Stimulated activated memory B cell treated with anti-CD40 and anti-IgM and Interleukin-4, amounts not matched to agents 10 μg/mL and 1 μg/mL and 100 μg/mL, for 72 hours (primary cell): ENCODE results near the gene RAB1A.

Source experiments
- ATAC-seq: fragments of 150-1000 bp; cut with Tn5 transposase; 2 replicates; pipeline ENCODE4 v1.10.0; 2021
- H3K27ac Mint-ChIP-seq: one replicate; pipeline ENCODE4 v1.8.0; 2022; ENCODE audit warnings: mild to moderate bottlenecking, mixed read lengths
- H3K27me3 Mint-ChIP-seq: one replicate; pipeline ENCODE4 v1.8.0; 2022; ENCODE audit warnings: mixed read lengths
- H3K36me3 Mint-ChIP-seq: one replicate; pipeline ENCODE4 v1.8.0; 2022; ENCODE audit warnings: mixed read lengths
- H3K4me1 Mint-ChIP-seq: one replicate; pipeline ENCODE4 v1.8.0; 2022; ENCODE audit warnings: mixed read lengths
- H3K4me3 Mint-ChIP-seq: one replicate; pipeline ENCODE4 v1.8.0; 2022; ENCODE audit warnings: mild to moderate bottlenecking, moderate library complexity, mixed read lengths
- H3K9me3 Mint-ChIP-seq: one replicate; pipeline ENCODE4 v1.8.0; 2022; ENCODE audit warnings: mixed read lengths

Gene RAB1A

DNA sequence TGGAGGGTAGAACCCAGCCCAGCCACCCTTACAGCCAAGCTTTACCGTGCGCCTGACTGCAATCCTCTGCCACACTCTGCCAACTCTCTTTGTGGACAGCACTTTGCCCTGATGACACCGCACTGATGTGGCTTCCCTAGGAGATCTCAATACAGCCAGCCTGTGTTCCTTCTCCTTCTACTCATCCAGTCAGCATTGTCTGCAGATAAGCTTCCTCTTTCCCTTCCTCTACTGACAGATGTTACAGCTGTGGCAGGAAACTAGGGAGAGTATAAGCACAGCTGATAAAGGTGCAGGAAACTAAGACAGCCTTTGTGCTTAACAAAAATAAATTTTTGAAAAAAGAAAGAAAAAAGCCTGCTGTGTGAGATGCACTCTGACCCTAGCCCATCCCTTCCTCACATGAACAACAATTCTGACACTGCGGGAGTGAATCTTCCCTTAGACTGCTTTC, 48.6 kb downstream of the RAB1A start:
- Mint-ChIP-seq H3K36me3 (peaks cover 39% of the 10 kb centered on the region), H3K9me3 (no peaks in the 10 kb centered on the region), H3K27ac (no peak overlapping the region), H3K27me3 (no peaks in the 10 kb centered on the region), H3K4me3 (no peak overlapping the region), H3K4me1 (peaks cover 6% of the 10 kb centered on the region)
- ATAC-seq: no peak

DNA sequence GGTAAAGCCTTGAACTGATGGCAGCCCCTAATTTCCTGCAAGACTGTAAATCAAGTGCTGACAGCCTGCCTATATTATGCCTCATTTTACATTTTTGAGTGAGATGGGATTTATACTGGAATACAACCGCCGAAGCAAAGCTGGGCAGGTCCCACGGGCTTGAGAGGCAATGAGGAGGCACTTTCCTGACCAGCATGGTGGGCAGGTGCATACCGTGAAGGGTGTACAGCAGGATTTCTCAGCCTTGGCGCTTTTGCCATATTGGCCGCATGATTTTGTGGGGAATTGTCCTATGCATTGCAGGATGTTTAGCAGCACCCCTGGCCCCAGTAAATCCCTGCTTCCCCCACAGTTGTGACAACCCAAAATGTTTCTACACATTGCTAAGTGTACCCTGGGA, 50.9 kb downstream of the RAB1A start:
- H3K27ac Mint-ChIP-seq: no peak overlapping the region
- H3K4me3 Mint-ChIP-seq: no peak overlapping the region
- H3K4me1 Mint-ChIP-seq: peaks cover 6% of the 10 kb centered on the region
- no peak for ATAC-seq
- peaks cover 30% of the 10 kb centered on the region for H3K36me3 Mint-ChIP-seq
- H3K27me3 Mint-ChIP-seq: no peaks in the 10 kb centered on the region
- no peaks in the 10 kb centered on the region for H3K9me3 Mint-ChIP-seq

DNA sequence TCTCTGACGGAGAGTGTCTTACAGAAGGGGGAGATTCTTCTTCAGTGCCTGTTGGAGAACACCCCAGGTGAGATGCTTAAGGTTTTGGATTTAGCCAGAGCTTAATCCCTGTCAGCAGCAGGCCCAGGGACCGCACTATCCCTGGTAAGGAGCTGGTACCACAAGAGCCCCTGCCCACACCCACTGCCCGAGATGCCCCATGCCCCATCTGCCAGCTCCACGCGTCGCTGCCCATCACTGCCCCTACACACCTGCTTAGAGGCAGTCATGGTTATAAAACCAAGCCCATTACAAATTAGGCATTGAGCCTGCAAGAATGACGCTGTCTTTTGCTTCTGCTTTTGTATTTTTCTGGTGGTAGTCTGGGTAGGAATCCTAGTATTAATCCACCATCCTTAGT, 52.0 kb downstream of the RAB1A start:
- peak overlapping the region; percentile 44 for H3K27ac Mint-ChIP-seq
- no peak overlapping the region for H3K4me3 Mint-ChIP-seq
- H3K27me3 Mint-ChIP-seq: no peaks in the 10 kb centered on the region
- peaks cover 25% of the 10 kb centered on the region for H3K36me3 Mint-ChIP-seq
- ATAC-seq: no peak
- H3K4me1 Mint-ChIP-seq: peaks cover 7% of the 10 kb centered on the region
- no peaks in the 10 kb centered on the region for H3K9me3 Mint-ChIP-seq

DNA sequence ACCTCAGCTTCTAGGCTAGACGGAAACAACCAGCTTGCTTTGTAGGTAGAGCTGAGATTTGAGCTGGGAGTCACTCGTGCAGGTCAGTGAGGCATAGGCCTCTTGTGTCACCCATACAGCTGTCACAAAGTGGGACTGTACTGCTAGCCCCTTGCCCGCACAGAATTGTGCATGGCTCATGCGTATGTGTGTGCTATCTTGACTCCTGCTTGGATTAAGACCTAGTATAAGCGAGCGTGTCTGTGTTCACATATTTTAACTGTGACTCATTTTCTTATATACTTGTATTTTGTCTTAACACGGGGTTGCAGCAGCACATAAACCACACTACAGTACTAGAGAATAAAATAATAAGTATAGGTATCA, 53.6 kb downstream of the RAB1A start:
- no peak overlapping the region for H3K27ac Mint-ChIP-seq
- H3K36me3 Mint-ChIP-seq: peaks cover 22% of the 10 kb centered on the region
- H3K4me3 Mint-ChIP-seq: no peak overlapping the region
- H3K9me3 Mint-ChIP-seq: no peaks in the 10 kb centered on the region
- H3K27me3 Mint-ChIP-seq: no peaks in the 10 kb centered on the region
- peaks cover 17% of the 10 kb centered on the region for H3K4me1 Mint-ChIP-seq
- no peak for ATAC-seq

DNA sequence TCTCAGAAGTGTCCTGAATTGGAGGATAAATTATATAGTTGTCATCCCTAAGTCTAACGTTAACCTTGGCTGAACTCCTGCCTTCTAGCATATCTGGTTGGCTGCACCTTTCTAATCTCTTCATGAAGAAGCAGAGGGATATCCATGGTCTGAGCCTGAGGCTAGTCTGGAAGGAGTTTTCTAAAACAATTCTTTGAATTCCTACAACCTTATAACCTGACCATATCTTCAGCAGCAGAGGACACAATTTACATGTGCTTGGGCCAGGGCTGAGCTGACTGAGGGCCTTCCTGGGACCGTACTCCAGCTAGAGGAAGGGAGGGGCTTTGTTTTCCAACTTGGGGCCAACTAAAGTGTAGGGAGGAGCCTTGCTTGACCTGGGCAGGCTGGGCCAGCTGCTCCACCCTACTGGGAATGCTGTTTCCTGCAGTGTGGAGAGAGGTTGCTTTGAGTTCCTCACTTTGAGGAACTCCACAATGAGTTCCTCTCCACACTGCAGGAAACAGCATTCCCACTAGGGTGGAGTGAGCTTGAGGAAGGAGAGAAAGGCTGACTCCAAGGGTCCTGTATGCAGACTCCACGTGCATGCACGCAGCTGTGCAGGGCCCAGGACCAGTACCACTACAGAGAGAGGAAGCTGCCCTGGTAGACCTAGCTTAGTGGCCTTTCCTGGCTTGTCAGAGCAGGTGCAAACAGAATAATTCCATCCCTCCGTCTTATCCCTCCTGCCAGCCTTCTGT, 54.1 kb downstream of the RAB1A start:
- H3K27me3 Mint-ChIP-seq: no peaks in the 10 kb centered on the region
- H3K36me3 Mint-ChIP-seq: peaks cover 26% of the 10 kb centered on the region
- peaks cover 22% of the 10 kb centered on the region for H3K4me1 Mint-ChIP-seq
- H3K9me3 Mint-ChIP-seq: no peaks in the 10 kb centered on the region
- no peak overlapping the region for H3K27ac Mint-ChIP-seq
- ATAC-seq: no peak
- no peak overlapping the region for H3K4me3 Mint-ChIP-seq

DNA sequence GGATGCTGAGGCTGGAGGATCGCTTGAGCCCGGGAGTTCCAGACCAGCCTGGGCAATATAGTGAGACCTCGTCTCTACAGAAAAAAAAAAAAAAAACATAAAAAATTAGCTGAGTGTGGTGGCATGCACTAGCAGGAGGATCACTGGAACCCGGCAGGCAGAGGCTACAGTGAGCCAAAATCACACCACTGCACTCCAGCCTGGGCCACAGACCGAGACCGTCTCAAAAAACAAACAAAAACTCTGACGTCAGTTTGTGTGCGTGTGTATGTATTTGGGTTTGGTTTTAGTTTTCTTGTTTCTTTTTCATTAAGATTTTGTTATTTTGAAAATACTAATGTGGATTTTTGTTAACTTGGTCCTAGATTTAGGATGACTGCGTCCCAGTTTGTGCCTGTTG, 54.7 kb downstream of the RAB1A start:
- no peaks in the 10 kb centered on the region for H3K9me3 Mint-ChIP-seq
- no peak overlapping the region for H3K27ac Mint-ChIP-seq
- ATAC-seq: no peak
- H3K4me3 Mint-ChIP-seq: no peak overlapping the region
- peaks cover 32% of the 10 kb centered on the region for H3K36me3 Mint-ChIP-seq
- peaks cover 28% of the 10 kb centered on the region for H3K4me1 Mint-ChIP-seq
- H3K27me3 Mint-ChIP-seq: no peaks in the 10 kb centered on the region

DNA sequence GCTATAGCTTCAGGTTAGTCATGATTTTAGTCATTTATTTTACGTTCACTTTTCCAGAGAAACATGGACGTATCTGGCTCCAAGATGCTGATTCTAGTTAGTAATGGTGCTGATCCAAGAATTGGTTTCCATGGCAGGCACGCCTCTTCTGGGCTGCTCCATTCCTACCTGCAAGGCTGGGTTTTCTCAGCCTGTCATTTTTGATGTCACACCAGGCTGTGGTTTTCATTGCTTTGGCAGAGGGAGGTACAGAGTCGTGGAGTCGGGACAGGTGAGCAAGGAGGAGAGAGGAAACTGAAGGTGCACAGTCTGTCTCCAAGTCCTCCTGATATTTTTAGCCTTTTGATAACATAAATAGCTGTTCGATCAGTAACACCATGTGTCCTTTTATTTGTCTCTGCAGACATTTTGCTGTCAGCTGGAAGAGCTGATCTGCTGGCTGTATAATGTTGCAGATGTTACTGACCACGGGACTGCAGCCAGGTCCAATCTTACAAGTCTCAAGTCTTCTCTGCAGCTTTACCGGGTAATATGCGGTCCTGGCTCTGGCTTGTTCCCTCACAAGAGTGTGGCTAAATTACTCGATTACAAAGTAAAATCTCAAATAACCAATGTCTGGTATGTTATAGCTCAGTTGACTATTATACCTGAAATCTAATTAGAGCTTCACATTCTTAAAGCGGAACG, 55.9 kb downstream of the RAB1A start:
- no peak overlapping the region for H3K27ac Mint-ChIP-seq
- no peaks in the 10 kb centered on the region for H3K9me3 Mint-ChIP-seq
- peaks cover 38% of the 10 kb centered on the region for H3K36me3 Mint-ChIP-seq
- H3K4me3 Mint-ChIP-seq: no peak overlapping the region
- H3K27me3 Mint-ChIP-seq: no peaks in the 10 kb centered on the region
- H3K4me1 Mint-ChIP-seq: peaks cover 29% of the 10 kb centered on the region
- ATAC-seq: no peak

DNA sequence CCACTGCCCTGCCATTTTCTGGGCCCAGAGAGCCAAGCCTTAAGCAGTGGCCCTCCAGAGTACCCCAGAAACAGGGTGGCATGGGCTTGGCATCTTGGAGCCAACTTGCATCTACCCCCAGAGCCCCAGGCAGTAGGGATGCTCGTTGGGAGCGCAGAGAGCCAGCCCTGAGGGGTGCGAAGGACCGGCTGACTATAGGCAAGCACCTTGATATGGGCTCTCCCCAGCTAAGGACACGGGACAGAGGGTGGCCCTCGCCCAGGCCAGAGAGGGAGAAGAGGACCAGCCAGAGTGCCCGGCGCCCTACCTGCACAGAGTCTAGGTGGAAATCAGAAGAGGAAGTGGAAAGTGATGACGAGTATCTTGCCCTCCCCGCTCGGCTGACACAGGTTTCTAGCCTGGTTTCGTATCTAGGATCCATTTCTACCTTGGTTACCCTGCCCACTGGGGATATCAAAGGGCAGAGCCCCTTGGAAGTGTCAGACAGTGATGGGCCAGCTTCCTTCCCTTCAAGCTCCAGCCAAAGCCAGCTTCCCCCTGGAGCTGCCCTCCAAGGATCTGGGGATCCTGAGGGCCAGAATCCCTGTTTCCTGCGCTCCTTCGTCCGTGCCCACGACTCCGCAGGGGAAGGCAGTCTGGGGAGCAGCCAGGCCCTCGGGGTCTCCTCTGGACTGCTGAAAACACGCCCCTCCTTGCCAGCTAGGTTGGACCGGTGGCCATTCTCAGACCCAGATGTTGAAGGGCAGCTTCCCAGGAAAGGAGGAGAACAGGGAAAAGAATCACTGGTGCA, 57.5 kb downstream of the RAB1A start:
- Mint-ChIP-seq H3K4me1 (peaks cover 43% of the 10 kb centered on the region), H3K36me3 (peaks cover 39% of the 10 kb centered on the region), H3K27ac (peak overlapping the region; percentile 89), H3K4me3 (no peak overlapping the region), H3K27me3 (no peaks in the 10 kb centered on the region), H3K9me3 (no peaks in the 10 kb centered on the region)
- ATAC-seq: peak; percentile 87

DNA sequence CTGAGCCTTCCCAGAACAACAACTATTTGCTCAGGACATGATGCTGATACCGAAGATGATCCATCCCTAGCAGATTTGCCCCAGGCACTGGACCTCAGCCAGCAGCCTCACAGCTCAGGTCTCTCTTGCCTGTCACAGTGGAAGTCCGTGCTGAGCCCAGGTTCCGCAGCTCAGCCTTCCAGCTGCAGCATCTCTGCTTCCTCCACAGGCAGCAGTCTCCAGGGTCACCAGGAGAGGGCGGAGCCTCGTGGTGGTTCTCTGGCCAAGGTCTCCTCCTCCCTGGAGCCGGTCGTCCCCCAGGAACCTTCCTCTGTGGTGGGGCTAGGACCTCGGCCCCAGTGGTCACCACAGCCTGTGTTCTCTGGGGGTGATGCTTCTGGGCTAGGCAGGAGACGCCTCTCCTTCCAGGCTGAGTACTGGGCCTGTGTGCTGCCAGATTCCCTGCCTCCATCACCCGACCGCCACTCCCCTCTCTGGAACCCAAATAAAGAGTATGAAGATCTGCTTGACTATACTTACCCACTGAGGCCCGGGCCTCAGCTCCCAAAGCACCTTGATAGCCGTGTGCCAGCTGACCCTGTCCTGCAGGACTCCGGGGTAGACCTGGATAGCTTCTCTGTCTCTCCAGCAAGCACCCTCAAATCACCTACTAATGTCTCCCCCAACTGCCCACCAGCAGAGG, 58.3 kb downstream of the RAB1A start:
- H3K36me3 Mint-ChIP-seq: peaks cover 39% of the 10 kb centered on the region
- no peaks in the 10 kb centered on the region for H3K9me3 Mint-ChIP-seq
- H3K4me1 Mint-ChIP-seq: peaks cover 50% of the 10 kb centered on the region
- H3K4me3 Mint-ChIP-seq: no peak overlapping the region
- H3K27me3 Mint-ChIP-seq: no peaks in the 10 kb centered on the region
- no peak for ATAC-seq
- peak overlapping the region; percentile 89 for H3K27ac Mint-ChIP-seq

DNA sequence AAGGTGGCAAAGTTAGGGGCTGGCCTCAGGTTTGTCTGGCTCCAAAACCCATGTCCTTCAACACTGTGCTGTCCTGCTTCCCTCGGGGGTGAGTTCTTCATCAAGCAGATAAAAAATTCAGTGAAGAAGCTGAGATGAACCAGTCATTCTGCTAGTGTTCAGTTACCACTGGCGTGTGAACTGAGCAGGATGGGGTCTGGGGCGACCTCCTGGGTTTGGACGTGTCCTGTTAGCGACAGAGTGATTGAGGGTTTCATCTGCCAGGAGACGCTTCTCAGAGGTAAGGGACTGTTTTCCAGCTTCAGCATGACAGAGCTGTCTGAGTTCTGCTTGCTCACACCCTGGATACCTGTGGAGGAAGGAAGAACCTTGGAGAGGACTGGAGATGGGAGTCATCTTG, 59.0 kb downstream of the RAB1A start:
- peaks cover 39% of the 10 kb centered on the region for H3K36me3 Mint-ChIP-seq
- peak overlapping the region; percentile 38 for H3K27ac Mint-ChIP-seq
- no peak overlapping the region for H3K4me3 Mint-ChIP-seq
- H3K27me3 Mint-ChIP-seq: no peaks in the 10 kb centered on the region
- H3K4me1 Mint-ChIP-seq: peaks cover 50% of the 10 kb centered on the region
- no peaks in the 10 kb centered on the region for H3K9me3 Mint-ChIP-seq
- ATAC-seq: no peak

DNA sequence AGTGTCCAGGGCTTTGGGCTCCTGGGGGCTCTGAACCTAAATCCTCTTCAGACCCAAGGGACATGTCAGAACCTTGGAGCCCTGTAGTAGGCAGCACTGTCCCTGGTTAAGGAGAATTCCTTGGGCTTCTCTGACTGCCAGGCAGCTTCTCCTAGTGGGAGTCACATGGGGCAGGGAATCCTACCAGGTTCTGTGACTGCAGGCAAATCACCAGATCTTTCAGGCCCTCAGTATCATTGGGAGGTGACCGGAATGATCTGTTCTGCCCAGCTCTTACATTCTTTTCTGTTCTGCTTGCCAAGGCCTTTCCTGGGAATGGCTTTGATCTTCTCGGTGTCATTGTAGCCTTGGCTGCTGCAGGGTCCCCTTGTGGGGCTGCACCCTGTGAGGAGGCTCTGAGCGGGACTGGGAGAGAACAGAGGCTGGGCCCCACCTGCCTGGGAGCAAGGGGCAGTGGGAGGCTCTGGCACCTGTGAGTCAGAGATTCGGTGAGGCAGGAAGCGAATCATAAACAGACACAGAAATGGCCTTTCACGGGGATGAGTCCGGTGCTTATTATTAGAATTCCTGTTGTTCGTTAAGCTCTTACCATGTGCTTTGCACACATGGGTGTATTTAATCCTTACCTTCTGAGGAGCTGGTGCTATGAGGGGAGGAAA, 59.6 kb downstream of the RAB1A start:
- no peaks in the 10 kb centered on the region for H3K27me3 Mint-ChIP-seq
- H3K9me3 Mint-ChIP-seq: no peaks in the 10 kb centered on the region
- no peak for ATAC-seq
- peak overlapping the region; percentile 38 for H3K27ac Mint-ChIP-seq
- peaks cover 39% of the 10 kb centered on the region for H3K36me3 Mint-ChIP-seq
- peaks cover 54% of the 10 kb centered on the region for H3K4me1 Mint-ChIP-seq
- H3K4me3 Mint-ChIP-seq: no peak overlapping the region

DNA sequence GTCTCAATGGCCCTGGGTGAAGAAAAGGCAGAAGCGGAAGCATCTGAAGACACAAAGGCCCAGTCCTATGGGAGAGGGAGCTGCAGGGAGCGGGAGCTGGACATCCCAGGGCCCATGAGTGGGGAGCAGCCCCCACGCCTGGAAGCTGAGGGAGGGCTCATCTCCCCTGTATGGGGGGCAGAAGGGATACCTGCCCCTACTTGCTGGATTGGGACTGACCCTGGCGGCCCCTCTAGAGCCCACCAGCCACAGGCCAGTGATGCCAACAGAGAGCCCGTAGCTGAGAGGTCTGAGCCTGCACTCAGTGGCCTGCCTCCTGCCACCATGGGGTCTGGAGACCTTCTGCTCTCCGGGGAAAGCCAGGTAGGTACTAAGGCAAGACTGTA, 60.5 kb downstream of the RAB1A start:
- H3K4me1 Mint-ChIP-seq: peaks cover 63% of the 10 kb centered on the region
- H3K27me3 Mint-ChIP-seq: no peaks in the 10 kb centered on the region
- H3K36me3 Mint-ChIP-seq: peaks cover 39% of the 10 kb centered on the region
- no peak for ATAC-seq
- peak overlapping the region; percentile 38 for H3K27ac Mint-ChIP-seq
- H3K9me3 Mint-ChIP-seq: no peaks in the 10 kb centered on the region
- H3K4me3 Mint-ChIP-seq: no peak overlapping the region

DNA sequence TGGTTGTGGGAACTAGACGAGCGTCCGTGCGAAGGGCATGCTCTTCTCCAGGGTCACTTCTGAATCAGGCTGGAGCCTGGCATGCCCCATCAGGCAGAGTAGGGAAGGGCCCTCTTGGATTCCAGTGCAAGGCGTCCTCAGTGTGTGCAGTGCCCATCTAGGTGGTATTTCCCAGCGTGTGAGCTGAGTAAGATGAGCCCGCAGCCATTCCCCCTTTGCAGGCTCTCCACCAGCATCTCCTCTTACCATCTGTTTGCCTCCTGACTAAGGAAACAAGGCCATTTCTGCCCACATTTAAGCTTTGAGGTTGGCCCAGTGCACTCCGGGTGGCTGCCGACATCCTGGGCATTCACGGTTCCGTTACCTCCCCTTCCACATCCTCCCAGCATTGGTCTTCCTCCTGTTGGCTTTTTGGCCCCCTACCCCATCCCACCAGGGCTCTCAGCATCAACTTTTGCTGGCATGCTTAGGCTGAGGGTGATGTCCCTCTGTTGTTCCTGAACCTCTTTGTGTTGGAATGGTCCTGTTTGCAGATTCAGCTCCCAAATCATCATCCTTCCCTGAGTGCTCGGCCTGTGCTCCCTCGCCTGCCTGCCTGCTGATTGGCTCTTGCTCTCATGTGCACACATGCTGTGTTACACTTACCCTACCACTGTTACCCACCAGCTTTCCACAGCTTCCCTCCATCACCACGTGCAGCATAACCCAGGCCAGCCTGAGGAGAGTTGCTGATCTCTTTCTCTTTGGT, 61.9 kb downstream of the RAB1A start:
- peaks cover 29% of the 10 kb centered on the region for H3K36me3 Mint-ChIP-seq
- ATAC-seq: no peak
- peak overlapping the region; percentile 38 for H3K27ac Mint-ChIP-seq
- no peaks in the 10 kb centered on the region for H3K27me3 Mint-ChIP-seq
- H3K4me3 Mint-ChIP-seq: no peak overlapping the region
- H3K9me3 Mint-ChIP-seq: no peaks in the 10 kb centered on the region
- peaks cover 71% of the 10 kb centered on the region for H3K4me1 Mint-ChIP-seq
